Suprapubic skin (tissue), 3 donors: ENCODE results near the gene TCF21.

Experiments used
- POLR2A ChIP-seq, 2 donors: fragments of 450-650 bp; IDR thresholded peaks; one replicate each; pipeline ENCODE4 v1.6.1; 2017; ENCODE audit warnings: antibody characterized with exemption in 2 of 2, mild to moderate bottlenecking in 2 of 2, moderate library complexity in 2 of 2
- TF ChIP-seq, protein P1 (sequence below), 2 donors: fragments of 200-600 bp in 1 of 2; fragments of 450-650 bp in 1 of 2; sonication (generic) in 1 of 2; IDR thresholded peaks; one replicate each; pipeline ENCODE4 v1.5.1; 2016 to 2019; ENCODE audit warnings: antibody characterized with exemption in 2 of 2, mild to moderate bottlenecking in 1 of 2, moderate library complexity in 1 of 2

- TF ChIP-seq, protein P1, sequence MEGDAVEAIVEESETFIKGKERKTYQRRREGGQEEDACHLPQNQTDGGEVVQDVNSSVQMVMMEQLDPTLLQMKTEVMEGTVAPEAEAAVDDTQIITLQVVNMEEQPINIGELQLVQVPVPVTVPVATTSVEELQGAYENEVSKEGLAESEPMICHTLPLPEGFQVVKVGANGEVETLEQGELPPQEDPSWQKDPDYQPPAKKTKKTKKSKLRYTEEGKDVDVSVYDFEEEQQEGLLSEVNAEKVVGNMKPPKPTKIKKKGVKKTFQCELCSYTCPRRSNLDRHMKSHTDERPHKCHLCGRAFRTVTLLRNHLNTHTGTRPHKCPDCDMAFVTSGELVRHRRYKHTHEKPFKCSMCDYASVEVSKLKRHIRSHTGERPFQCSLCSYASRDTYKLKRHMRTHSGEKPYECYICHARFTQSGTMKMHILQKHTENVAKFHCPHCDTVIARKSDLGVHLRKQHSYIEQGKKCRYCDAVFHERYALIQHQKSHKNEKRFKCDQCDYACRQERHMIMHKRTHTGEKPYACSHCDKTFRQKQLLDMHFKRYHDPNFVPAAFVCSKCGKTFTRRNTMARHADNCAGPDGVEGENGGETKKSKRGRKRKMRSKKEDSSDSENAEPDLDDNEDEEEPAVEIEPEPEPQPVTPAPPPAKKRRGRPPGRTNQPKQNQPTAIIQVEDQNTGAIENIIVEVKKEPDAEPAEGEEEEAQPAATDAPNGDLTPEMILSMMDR (IDR thresholded peaks at IDR 0.05) = no peak
- TF ChIP-seq POLR2A (IDR thresholded peaks at IDR 0.05) = no peak
These were observed 6.8 kb downstream of the TCF21 start for GRCh38 chr6:133895573-133896343.
